GM15510 (cell line): Measurements from ENCODE around the gene TRABD2B.

ENCODE experiments used
- POLR2A ChIP-seq: IDR thresholded peaks from 3 replicates; pipeline ENCODE4 v1.6.1; 2011; ENCODE audit warnings: borderline replicate concordance; ENCODE audit not compliant: insufficient read length; ENCODE audit errors: extremely low read depth

The TRABD2B gene

GRCh38 chr1:47725992-47726855 lies 271.0 kb downstream of the TRABD2B start:
- no peak for TF ChIP-seq POLR2A

- TF ChIP-seq POLR2A = no peak
Observed at GRCh38 chr1:47725511-47725991, 271.6 kb downstream of the TRABD2B start.

GRCh38 chr1:47725000-47725473 lies 272.1 kb downstream of the TRABD2B start:
- no peak for TF ChIP-seq POLR2A

GRCh38 chr1:47724432-47724999 lies 272.7 kb downstream of the TRABD2B start:
- no peak for TF ChIP-seq POLR2A

GRCh38 chr1:47722909-47723580 lies 274.1 kb downstream of the TRABD2B start:
- no peak for TF ChIP-seq POLR2A

- TF ChIP-seq POLR2A = no peak
Observed at GRCh38 chr1:47722101-47722500, 275.1 kb downstream of the TRABD2B start.

GRCh38 chr1:47720111-47720510 lies 277.1 kb downstream of the TRABD2B start:
- no peak for TF ChIP-seq POLR2A

- no peak for TF ChIP-seq POLR2A
Observed at GRCh38 chr1:47717341-47717740, 279.8 kb downstream of the TRABD2B start.

- TF ChIP-seq POLR2A = no peak
Observed at GRCh38 chr1:47713975-47714767, 283.0 kb downstream of the TRABD2B start.

- no peak for TF ChIP-seq POLR2A
Observed at GRCh38 chr1:47713333-47713953, 283.7 kb downstream of the TRABD2B start.

- TF ChIP-seq POLR2A = no peak
Observed at GRCh38 chr1:47712596-47713299, 284.4 kb downstream of the TRABD2B start.

GRCh38 chr1:47711848-47712492 lies 285.2 kb downstream of the TRABD2B start:
- TF ChIP-seq POLR2A = no peak

- TF ChIP-seq POLR2A = no peak
Observed at GRCh38 chr1:47711184-47711847, 285.9 kb downstream of the TRABD2B start.
